SK-N-SH (cell line): ENCODE results near the gene SOD3. TPM values are rescaled to one million over a fixed set of nuclear protein-coding genes. Genes with fewer than 3 reads are reported as not detected.

Experiments
- CTCF ChIA-PET: fragments of 300-600, 350-600 bp; formaldehyde crosslinking; extraction: SDS; loops from one replicate; lab custom pipeline; 2021; lab: Yijun Ruan, JAX
- POLR2A ChIA-PET: fragments of 350-600 bp; sonication (Branson Sonifier 250); formaldehyde crosslinking; extraction: SDS; loops from one replicate; lab custom pipeline; 2020; ENCODE audit warnings: antibody characterized with exemption, inconsistent platforms; lab: Yijun Ruan, JAX
- DNase-seq: peaks from one replicate; pipeline ENCODE4 v3.0.0; 2012
- H2AFZ ChIP-seq: fragments of 200-600 bp; sonication (generic); 2 replicates; pipeline ENCODE4 v1.8.1; 2016; ENCODE audit warnings: antibody characterized with exemption, mild to moderate bottlenecking, low read depth
- H3F3A ChIP-seq: fragments of 200-600 bp; sonication (generic); replicated peaks from 2 replicates; pipeline ENCODE3; 2016; ENCODE audit warnings: antibody characterized with exemption, mild to moderate bottlenecking; ENCODE audit not compliant: insufficient read depth
- H3K27ac ChIP-seq, 2 experiments: fragments of 200-500 bp in 1 of 2; fragments of 200-600 bp in 1 of 2; sonication (Bioruptor generic) in 1 of 2; sonication (generic), shearing (Covaris generic) in 1 of 2; 2 replicates each; pipeline versions ENCODE4 v1.5.1 to v1.6.1; 2014 to 2016; ENCODE audit warnings: low read depth in 2 of 2, inconsistent platforms in 1 of 2, low read length in 1 of 2, mild to moderate bottlenecking in 1 of 2, mixed read lengths in 1 of 2
- H3K27me3 ChIP-seq: fragments of 200-600 bp; sonication (generic), shearing (Covaris generic); 2 replicates; pipeline ENCODE4 v1.6.1; 2016; ENCODE audit warnings: mixed run types; ENCODE audit not compliant: insufficient read depth
- H3K36me3 ChIP-seq, 2 experiments: fragments of 200-500 bp in 1 of 2; fragments of 200-600 bp in 1 of 2; sonication (Bioruptor generic) in 1 of 2; sonication (generic) in 1 of 2; replicated peaks in 1 of 2; 2 replicates each; pipeline versions ENCODE3 to v1.5.1; 2014 to 2016; ENCODE audit warnings: low read length in 1 of 2, mild to moderate bottlenecking in 1 of 2; ENCODE audit not compliant: insufficient read depth in 2 of 2, control insufficient read depth in 1 of 2
- H3K4me1 ChIP-seq, 2 experiments: fragments of 200-500 bp in 1 of 2; fragments of 200-600 bp in 1 of 2; sonication (Bioruptor generic) in 1 of 2; sonication (generic), shearing (Covaris generic) in 1 of 2; 2 replicates each; pipeline versions ENCODE4 v1.5.1 to v1.6.1; 2014 to 2016; ENCODE audit warnings: low read depth in 1 of 2, low read length in 1 of 2, mixed run types in 1 of 2; ENCODE audit not compliant: insufficient read depth in 2 of 2, control insufficient read depth in 1 of 2
- H3K4me2 ChIP-seq: fragments of 200-600 bp; sonication (generic), shearing (Covaris generic); 2 replicates; pipeline ENCODE4 v1.6.1; 2017; ENCODE audit warnings: mixed run types
- H3K4me3 ChIP-seq, 2 experiments: fragments of 200-500 bp in 1 of 2; fragments of 200-600 bp in 1 of 2; sonication (Bioruptor generic) in 1 of 2; sonication (generic), shearing (Covaris generic) in 1 of 2; 2 replicates each; pipeline versions ENCODE4 v1.5.1 to v1.8.1; 2014 to 2016; ENCODE audit warnings: low read depth in 2 of 2, inconsistent platforms in 1 of 2, low read length in 1 of 2, mild to moderate bottlenecking in 1 of 2, mixed read lengths in 1 of 2, moderate library complexity in 1 of 2
- H3K79me2 ChIP-seq: fragments of 200-600 bp; sonication (generic); 2 replicates; pipeline ENCODE4 v1.8.1; 2017; ENCODE audit warnings: mild to moderate bottlenecking; ENCODE audit not compliant: insufficient read depth
- H3K9ac ChIP-seq: fragments of 200-600 bp; sonication (generic); 2 replicates; pipeline ENCODE4 v1.6.1; 2017; ENCODE audit warnings: mixed run types
- H3K9me2 ChIP-seq: fragments of 200-600 bp; sonication (generic); 2 replicates; pipeline ENCODE4 v1.6.1; 2017; ENCODE audit warnings: mixed run types
- H3K9me3 ChIP-seq: fragments of 200-600 bp; sonication (generic); 2 replicates; pipeline ENCODE4 v1.6.1; 2017; ENCODE audit warnings: mixed run types, mild to moderate bottlenecking, moderate library complexity
- H4K20me1 ChIP-seq: fragments of 200-600 bp; sonication (generic); 2 replicates; pipeline ENCODE4 v1.6.1; 2017; ENCODE audit warnings: mild to moderate bottlenecking, mixed run types; ENCODE audit not compliant: insufficient read depth
- CHD2 ChIP-seq: fragments of 150-350 bp; IDR thresholded peaks from 2 replicates; pipeline ENCODE4 v1.6.1; 2018; ENCODE audit warnings: low read length; ENCODE audit not compliant: partially characterized antibody
- EP300 ChIP-seq, 2 experiments: IDR thresholded peaks; 2 replicates each; pipeline versions ENCODE4 v1.4.0 to v1.6.1; 2012; ENCODE audit warnings: borderline replicate concordance in 1 of 2, low read depth in 1 of 2, low read length in 1 of 2
- FOXM1 ChIP-seq: IDR thresholded peaks from 2 replicates; pipeline ENCODE4 v1.4.0; 2012; ENCODE audit warnings: low read depth, mild to moderate bottlenecking
- GATA2 ChIP-seq: sonication (generic); formaldehyde crosslinking; IDR thresholded peaks from 2 replicates; pipeline ENCODE4 v1.5.0; 2020; ENCODE audit warnings: mild to moderate bottlenecking, missing genetic modification reagents
- MAX ChIP-seq: IDR thresholded peaks from 2 replicates; pipeline ENCODE4 v1.4.0; 2012; ENCODE audit warnings: low read depth
- MEF2A ChIP-seq: IDR thresholded peaks from 2 replicates; pipeline ENCODE4 v1.4.0; 2012; ENCODE audit warnings: low read depth, borderline replicate concordance
- PBX3 ChIP-seq: IDR thresholded peaks from 2 replicates; pipeline ENCODE4; 2012
- REST ChIP-seq: IDR thresholded peaks from 2 replicates; pipeline ENCODE4 v1.6.1; 2012; ENCODE audit warnings: mild to moderate bottlenecking, low read depth, low read length, moderate library complexity
- RFX5 ChIP-seq: IDR thresholded peaks from 2 replicates; pipeline ENCODE4 v1.6.1; 2012; ENCODE audit warnings: mild to moderate bottlenecking, improper control_type of control experiment, low read length
- RXRA ChIP-seq: IDR thresholded peaks from 2 replicates; pipeline ENCODE4 v1.4.0; 2012; ENCODE audit warnings: low read depth, mild to moderate bottlenecking, borderline replicate concordance
- SIN3A ChIP-seq: IDR thresholded peaks from 2 replicates; pipeline ENCODE4 v1.6.1; 2012; ENCODE audit warnings: low read depth, mild to moderate bottlenecking, low read length, moderate library complexity, borderline replicate concordance
- SMC3 ChIP-seq: IDR thresholded peaks from 2 replicates; pipeline ENCODE4 v1.6.1; 2012; ENCODE audit warnings: low read depth, low read length, improper control_type of control experiment
- TAF1 ChIP-seq: IDR thresholded peaks from 2 replicates; pipeline ENCODE4 v1.6.1; 2012; ENCODE audit warnings: low read depth, mild to moderate bottlenecking, low read length, moderate library complexity, borderline replicate concordance
- TCF12 ChIP-seq: IDR thresholded peaks from 2 replicates; pipeline ENCODE4 v1.4.0; 2012
- USF1 ChIP-seq: IDR thresholded peaks from 2 replicates; pipeline ENCODE4 v1.4.0; 2012; ENCODE audit warnings: low read depth, borderline replicate concordance
- USF2 ChIP-seq: fragments of 150-350 bp; IDR thresholded peaks from 2 replicates; pipeline ENCODE4 v1.6.1; 2017; ENCODE audit warnings: antibody characterized with exemption, low read length, low read depth, borderline replicate concordance
- WGBS: methylation state at CpG from one replicate; pipeline ENCODE4 v1.1.6; 2017; ENCODE audit warnings: low lambda C conversion rate; 5-methylcytosine and 5-hydroxymethylcytosine counted together
- polyA plus RNA-seq, 3 experiments: library from polyadenylated mRNA; depleted of rRNA; stranded (reverse); fragments of >200 nt; gene quantifications; 2 replicates each; pipeline ENCODE4 v1.2.3, GENCODE V29; 2012

Gene SOD3
- polyA plus RNA-seq, 1 of the 3 experiments (the other 2 are of a cell fraction), result 21.6 TPM

- no peaks in the 10 kb centered on the region for H3K9me3 ChIP-seq
- H3K4me3 ChIP-seq, result no peak overlapping the region
- no peak for TF ChIP-seq MEF2A
- no peak for TF ChIP-seq REST
- no peak for TF ChIP-seq SMC3
- TF ChIP-seq TAF1, result no peak
- H3K9me2 ChIP-seq, result no peaks in the 10 kb centered on the region
- no peak for DNase-seq
- no peak overlapping the region for H3K27ac ChIP-seq
- H4K20me1 ChIP-seq, result no peaks in the 10 kb centered on the region
- H3K4me1 ChIP-seq, result peaks cover 0 to 16% of the 10 kb centered on the region in 2 experiments; a peak in 2 of 4 replicates
- H3K36me3 ChIP-seq, result no peaks in the 10 kb centered on the region
- no peak overlapping the region for H2AFZ ChIP-seq
- H3K9ac ChIP-seq, result no peak overlapping the region
- no peaks in the 10 kb centered on the region for H3K27me3 ChIP-seq
- WGBS, result 57% methylated on average over 5 of the region's 5 CpGs
- H3K79me2 ChIP-seq, result no peaks in the 10 kb centered on the region
- H3F3A ChIP-seq, result peaks cover 20% of the 10 kb centered on the region
- ChIA-PET CTCF (interaction anchor here (0.8 kb wide), 1 partner anchor 51 kb away, joined by 4 read pairs; no protein-coding TSS in a partner anchor), POLR2A (no interaction called here)
- H3K4me2 ChIP-seq, result no peak overlapping the region
Measured at GRCh38 chr4:24768006-24768405, 27.4 kb upstream of the SOD3 start.

- no peak for DNase-seq
- POLR2A ChIA-PET, result no interaction called here
Measured at GRCh38 chr4:24768604-24769003, 26.8 kb upstream of the SOD3 start.

More at GRCh38 chr4:24768604-24769003, 26.8 kb upstream of the SOD3 start:
- no peaks in the 10 kb centered on the region for H3K9me3 ChIP-seq
- H3K4me3 ChIP-seq, result no peak overlapping the region
- H3K79me2 ChIP-seq, result no peaks in the 10 kb centered on the region
- no peaks in the 10 kb centered on the region for H3K27me3 ChIP-seq
- peaks cover 0 to 16% of the 10 kb centered on the region in 2 experiments; a peak in 2 of 4 replicates for H3K4me1 ChIP-seq
- no peaks in the 10 kb centered on the region for H3K36me3 ChIP-seq
- CTCF ChIA-PET, result interaction anchor here (0.8 kb wide), 1 partner anchor 51 kb away, joined by 4 read pairs; no protein-coding TSS in a partner anchor
- no peaks in the 10 kb centered on the region for H4K20me1 ChIP-seq
- H3K9me2 ChIP-seq, result no peaks in the 10 kb centered on the region
- H2AFZ ChIP-seq, result no peak overlapping the region
- no peak overlapping the region for H3K4me2 ChIP-seq
- no peak overlapping the region; a peak in 1 of 4 replicates for H3K27ac ChIP-seq
- H3F3A ChIP-seq, result peaks cover 20% of the 10 kb centered on the region
- H3K9ac ChIP-seq, result no peak overlapping the region
- TF ChIP-seq PBX3 (no peak), USF2 (no peak), CHD2 (no peak), RXRA (no peak), MAX (no peak), TCF12 (no peak), FOXM1 (no peak), SIN3A (no peak), GATA2 (no peak), EP300 (IDR thresholded peaks at IDR 0.05; ENCODE audit: borderline replicate concordance in 1 of 2, low read depth in 1 of 2, low read length in 1 of 2) (no peak), USF1 (no peak), RFX5 (no peak)
